ENCODE measurements around the gene EFTUD2. TPM values are rescaled to one million over a fixed set of nuclear protein-coding genes. Genes with fewer than 3 reads are reported as not detected.

Gene EFTUD2
- total RNA-seq, 4 donors from 2014 or later, result 53.4 to 85.7 (median 59.8) TPM

DNA sequence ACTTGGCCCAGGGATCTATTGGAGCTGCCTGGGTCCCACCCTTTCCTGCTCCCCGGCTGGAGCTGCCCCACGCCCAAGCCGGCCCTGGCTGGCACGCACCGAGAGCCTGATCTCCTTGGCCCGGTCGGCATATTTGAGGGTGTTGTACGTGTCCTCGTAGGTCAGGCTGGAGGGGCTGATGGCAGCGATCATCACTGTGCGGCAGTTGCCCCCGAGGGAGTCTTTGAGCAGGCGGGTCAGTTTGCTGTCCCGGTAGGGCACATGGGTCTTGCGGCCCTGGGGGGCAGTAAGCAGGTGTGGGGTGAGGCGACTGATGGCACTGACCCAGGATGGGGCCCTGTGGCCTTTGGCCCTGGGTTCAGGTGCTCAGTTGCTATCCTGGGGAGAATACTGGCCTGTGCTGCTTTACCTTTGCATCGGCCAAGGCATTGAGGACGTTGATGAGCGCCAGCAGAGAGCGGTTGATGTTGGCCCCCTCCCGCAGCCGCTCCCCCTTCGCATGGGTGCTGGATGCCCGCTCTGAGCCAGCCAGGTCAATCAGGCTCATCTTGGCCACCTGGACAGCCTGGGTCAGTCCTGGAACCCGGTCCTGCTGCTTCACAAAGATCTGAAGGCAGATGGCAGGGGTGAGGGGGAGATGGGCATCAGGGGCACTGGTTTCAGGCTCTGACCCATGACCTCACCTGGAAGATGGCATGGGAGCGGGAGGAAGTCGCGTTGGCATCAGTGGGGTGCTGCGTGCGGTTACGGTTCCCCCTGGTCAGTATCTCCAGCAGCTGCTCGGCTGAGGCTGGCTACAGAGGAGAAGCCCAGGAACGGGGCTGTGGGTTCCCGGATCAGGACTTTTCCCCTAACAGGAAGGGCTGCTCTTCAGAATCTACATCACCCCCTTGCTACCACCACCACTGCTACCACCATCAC is 34.8 kb upstream of the EFTUD2 start:
- H3K36me3 ChIP-seq, result peaks cover 0 to 39% (median 0%) of the 10 kb centered on the region in 3 donors
- peaks cover 0 to 6% (median 0%) of the 10 kb centered on the region in 3 donors for H3K9me3 ChIP-seq
- WGBS, 2 donors, result 96% methylated on average over 12 to 24 of the region's 34 CpGs
- H3K27ac ChIP-seq, result no peak overlapping the region
- no peaks in the 10 kb centered on the region for H3K27me3 ChIP-seq
- H3K4me3 ChIP-seq, result no peak overlapping the region
- intact Hi-C loops (cut with DNase I), result loop anchor here (5.0 kb wide), 1 partner anchor 83 kb away; no protein-coding TSS in a partner anchor
- H3K4me1 ChIP-seq, result no peaks in the 10 kb centered on the region
- DNase-seq, result no peak
- no peak for TF ChIP-seq POLR2A (IDR thresholded peaks at IDR 0.05)
- TF ChIP-seq, protein P1, sequence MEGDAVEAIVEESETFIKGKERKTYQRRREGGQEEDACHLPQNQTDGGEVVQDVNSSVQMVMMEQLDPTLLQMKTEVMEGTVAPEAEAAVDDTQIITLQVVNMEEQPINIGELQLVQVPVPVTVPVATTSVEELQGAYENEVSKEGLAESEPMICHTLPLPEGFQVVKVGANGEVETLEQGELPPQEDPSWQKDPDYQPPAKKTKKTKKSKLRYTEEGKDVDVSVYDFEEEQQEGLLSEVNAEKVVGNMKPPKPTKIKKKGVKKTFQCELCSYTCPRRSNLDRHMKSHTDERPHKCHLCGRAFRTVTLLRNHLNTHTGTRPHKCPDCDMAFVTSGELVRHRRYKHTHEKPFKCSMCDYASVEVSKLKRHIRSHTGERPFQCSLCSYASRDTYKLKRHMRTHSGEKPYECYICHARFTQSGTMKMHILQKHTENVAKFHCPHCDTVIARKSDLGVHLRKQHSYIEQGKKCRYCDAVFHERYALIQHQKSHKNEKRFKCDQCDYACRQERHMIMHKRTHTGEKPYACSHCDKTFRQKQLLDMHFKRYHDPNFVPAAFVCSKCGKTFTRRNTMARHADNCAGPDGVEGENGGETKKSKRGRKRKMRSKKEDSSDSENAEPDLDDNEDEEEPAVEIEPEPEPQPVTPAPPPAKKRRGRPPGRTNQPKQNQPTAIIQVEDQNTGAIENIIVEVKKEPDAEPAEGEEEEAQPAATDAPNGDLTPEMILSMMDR (IDR thresholded peaks at IDR 0.05), result no peak

DNA sequence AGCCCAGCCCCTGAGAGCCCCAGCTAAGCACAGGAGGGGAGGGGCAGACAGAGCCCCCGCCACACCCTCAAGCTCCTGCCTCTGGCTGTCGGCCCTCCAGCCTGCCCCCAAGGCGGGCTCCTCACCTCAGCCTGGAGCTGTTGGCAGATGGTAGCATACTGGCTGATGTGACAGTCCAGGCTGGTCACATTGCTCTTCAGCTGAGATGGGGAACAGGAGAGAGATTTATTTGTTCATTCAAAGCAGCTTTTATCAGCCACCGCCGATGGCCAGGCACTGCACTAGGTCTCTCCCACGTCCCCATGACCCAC is 33.5 kb upstream of the EFTUD2 start:
- Histone ChIP-seq H3K4me3 (no peak overlapping the region), H3K27me3 (no peaks in the 10 kb centered on the region), H3K4me1 (no peaks in the 10 kb centered on the region), H3K36me3 (peaks cover 0 to 47% (median 0%) of the 10 kb centered on the region in 3 donors), H3K27ac (no peak overlapping the region), H3K9me3 (no peaks in the 10 kb centered on the region)
- no peak for DNase-seq
- intact Hi-C loops (cut with DNase I), result loop anchor here (5.0 kb wide), 1 partner anchor 85 kb away; no protein-coding TSS in a partner anchor
- 100% methylated on average over 1 of the region's 6 CpGs; no CpG with 5 or more reads in 1 of the 2 donors for WGBS, 2 donors
- TF ChIP-seq POLR2A (IDR thresholded peaks at IDR 0.05), result no peak
- TF ChIP-seq, protein P1 (IDR thresholded peaks at IDR 0.05), result no peak

DNA sequence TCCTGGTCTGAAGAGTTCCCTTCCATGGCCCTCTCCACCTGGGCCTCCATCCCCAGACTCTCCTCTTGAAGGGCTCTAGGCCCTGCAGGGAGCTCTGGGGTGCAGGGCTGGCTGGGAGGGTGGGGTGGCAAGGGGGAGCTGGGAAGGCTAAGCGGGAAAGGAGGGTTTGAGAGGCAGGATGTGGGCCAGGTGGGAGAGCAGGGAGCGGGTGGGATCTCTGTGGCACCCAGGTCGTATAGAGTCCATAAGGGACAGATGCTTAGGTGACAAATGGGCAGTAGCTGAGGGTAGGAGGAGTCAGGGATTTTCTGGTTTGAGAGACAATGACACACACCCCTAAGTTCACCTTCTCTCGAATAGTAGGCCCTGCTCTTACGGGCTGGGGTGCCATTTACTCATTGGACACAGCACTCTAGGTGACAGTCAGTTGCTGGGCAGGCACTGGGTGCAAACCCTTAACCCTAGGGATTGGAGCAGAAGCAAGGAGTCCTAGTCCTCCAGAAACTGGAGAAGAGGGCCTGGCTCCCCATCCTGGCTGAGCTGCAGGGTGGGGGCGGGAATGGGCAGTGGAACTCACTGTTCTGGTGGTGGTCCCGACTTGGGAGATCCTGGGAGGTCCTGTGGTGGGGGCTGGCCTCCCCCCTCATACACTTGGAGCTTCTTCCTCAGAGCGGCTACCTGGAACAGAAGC is 33.0 kb upstream of the EFTUD2 start:
- no peak for DNase-seq
- intact Hi-C loops (cut with DNase I), result loop anchor here (5.0 kb wide), 1 partner anchor 85 kb away; no protein-coding TSS in a partner anchor
- H3K9me3 ChIP-seq, result no peaks in the 10 kb centered on the region
- 88 to 93% methylated on average over 3 to 5 of the region's 8 CpGs for WGBS, 2 donors
- H3K27ac ChIP-seq, result no peak overlapping the region
- TF ChIP-seq, protein P1 (IDR thresholded peaks at IDR 0.05), result no peak
- TF ChIP-seq POLR2A (IDR thresholded peaks at IDR 0.05), result no peak
- H3K36me3 ChIP-seq, result peaks cover 0 to 49% (median 0%) of the 10 kb centered on the region in 3 donors
- no peaks in the 10 kb centered on the region for H3K27me3 ChIP-seq
- no peaks in the 10 kb centered on the region for H3K4me1 ChIP-seq
- no peak overlapping the region for H3K4me3 ChIP-seq

DNA sequence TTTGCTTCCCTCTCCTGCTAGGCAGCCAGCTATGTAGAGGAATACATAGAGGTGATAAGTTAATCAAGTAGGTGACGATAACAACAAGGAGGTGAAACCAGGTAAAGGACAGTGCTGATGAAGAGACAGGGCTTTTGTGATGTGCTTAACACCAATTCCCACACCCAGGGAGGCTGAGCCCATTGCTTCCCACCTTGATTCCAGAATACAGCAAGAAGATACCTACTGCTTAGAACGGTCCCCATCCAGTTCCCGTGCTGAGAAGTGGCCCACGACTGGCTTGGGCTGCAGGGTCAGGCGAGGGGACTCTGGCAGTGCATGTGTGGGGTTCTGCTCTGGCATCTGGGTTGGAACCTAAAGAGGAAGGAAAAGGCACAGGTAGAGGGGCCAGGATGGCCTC is 32.1 kb upstream of the EFTUD2 start:
- Histone ChIP-seq H3K4me3 (no peak overlapping the region), H3K36me3 (peaks cover 0 to 49% (median 0%) of the 10 kb centered on the region in 3 donors), H3K9me3 (no peaks in the 10 kb centered on the region), H3K27me3 (no peaks in the 10 kb centered on the region), H3K4me1 (no peaks in the 10 kb centered on the region), H3K27ac (no peak overlapping the region)
- no peak for DNase-seq
- TF ChIP-seq, protein P1 (IDR thresholded peaks at IDR 0.05), result no peak
- no peak for TF ChIP-seq POLR2A (IDR thresholded peaks at IDR 0.05)
- WGBS, 2 donors, result 89 to 94% methylated on average over 2 to 3 of the region's 5 CpGs
- intact Hi-C loops (cut with DNase I), result loop anchor here (5.0 kb wide), 1 partner anchor 86 kb away; no protein-coding TSS in a partner anchor

DNA sequence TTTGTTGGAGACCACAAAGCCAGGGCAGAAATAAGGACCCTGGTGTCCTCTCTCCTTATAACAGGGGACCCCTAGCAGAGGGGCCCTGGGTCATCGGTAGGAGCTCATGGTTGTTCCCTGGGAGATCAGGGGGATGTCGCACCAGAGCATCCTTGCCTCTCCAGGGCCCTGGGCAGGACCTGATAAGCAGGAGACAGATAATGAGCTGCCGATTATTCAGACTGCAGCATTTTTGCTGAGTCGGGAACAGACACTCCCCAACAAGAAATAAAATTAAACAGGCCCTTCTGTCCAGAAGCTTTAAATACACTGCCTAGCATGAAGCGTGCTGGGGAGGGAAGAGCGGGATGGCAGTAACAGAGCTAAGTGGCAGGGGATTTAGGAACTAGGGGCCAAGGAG is 31.4 kb upstream of the EFTUD2 start:
- H3K27ac ChIP-seq, result no peak overlapping the region
- no peaks in the 10 kb centered on the region for H3K4me1 ChIP-seq
- intact Hi-C loops (cut with DNase I), result loop anchor here (5.0 kb wide), 1 partner anchor 87 kb away; no protein-coding TSS in a partner anchor
- H3K36me3 ChIP-seq, result peaks cover 0 to 50% (median 0%) of the 10 kb centered on the region in 3 donors
- H3K27me3 ChIP-seq, result no peaks in the 10 kb centered on the region
- no peak for DNase-seq
- no peaks in the 10 kb centered on the region for H3K9me3 ChIP-seq
- H3K4me3 ChIP-seq, result no peak overlapping the region
- TF ChIP-seq, protein P1 (IDR thresholded peaks at IDR 0.05), result no peak
- 86 to 100% methylated on average over 4 of the region's 6 CpGs for WGBS, 2 donors
